NCI-H1417 treated with DMSO at 0.1 percent for 48 hours (cell line): ENCODE measurements around the gene DNAJB13.
"Not testable (repeated sequence)": the region's sequence is repeated elsewhere in the genome, so short reads cannot be mapped to it uniquely, and the experiment has no call there.

Experiments used
- DNase-seq: peaks from one replicate; lab custom pipeline; 2025; lab: John Stamatoyannopoulos, UW

DNAJB13 gene, protein sequence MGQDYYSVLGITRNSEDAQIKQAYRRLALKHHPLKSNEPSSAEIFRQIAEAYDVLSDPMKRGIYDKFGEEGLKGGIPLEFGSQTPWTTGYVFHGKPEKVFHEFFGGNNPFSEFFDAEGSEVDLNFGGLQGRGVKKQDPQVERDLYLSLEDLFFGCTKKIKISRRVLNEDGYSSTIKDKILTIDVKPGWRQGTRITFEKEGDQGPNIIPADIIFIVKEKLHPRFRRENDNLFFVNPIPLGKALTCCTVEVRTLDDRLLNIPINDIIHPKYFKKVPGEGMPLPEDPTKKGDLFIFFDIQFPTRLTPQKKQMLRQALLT

DNA sequence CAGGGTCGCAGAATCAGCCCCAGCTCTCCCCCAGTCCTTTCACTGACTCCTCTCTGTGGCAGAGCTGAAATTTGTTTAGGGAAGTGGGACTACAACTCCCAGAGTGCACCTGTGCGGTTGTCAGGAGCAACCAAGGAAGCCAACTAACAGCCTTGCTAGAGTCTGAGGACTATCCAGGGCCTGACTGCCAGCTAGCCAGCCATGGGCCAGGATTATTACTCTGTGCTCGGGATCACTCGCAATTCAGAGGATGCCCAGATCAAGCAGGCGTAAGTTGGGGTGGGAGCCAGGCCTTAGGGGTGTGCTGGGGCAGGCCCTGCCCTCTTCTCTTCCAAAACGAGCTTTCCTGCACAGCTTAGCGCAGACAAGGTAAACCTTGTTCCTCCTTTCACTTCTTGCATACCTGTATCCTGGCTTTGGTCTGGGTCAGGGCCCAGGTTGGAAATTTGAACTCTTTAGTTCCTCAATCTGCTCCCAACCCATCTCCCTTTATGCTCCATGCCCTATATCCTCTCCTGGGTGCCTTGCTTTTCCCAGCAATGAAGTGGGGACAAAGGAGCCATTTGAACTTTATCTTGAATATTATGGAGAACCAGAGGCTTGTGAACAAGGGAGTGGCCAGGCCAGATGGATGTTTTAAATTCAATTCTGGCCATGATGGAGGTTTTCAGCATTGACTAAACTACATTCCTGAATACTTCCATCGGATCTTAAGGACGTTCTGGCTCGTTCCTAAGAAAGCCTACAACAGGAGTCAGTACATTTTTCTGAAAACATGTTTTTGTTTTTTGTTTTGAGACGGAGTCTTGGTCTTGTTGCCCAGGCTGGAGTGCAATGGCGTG is at the start of gene DNAJB13:
DNAJB13 (plus strand) TSS at position 158 of the 842 bp plus-strand sequence; CDS start at position 202, 44 bp downstream.
- DNase-seq = no peak

DNA sequence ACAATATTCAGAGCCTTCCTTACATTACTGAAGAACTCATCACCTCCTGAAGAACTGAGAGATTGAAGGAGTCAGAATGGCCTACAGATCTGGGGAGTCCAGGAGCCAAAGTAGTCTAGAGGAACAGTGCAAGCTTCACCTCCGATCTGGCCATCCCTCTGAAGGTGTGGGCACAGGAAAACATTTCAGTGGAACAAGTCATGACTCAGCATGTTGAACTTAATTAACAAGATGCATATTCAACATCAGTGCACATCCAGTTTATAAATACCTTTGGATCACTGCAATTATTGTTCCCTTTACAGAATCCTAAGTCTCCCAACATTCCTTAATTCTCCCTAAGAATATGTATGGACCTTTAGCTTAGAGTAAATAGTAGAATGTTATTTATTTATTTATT is 48.5 kb upstream of the DNAJB13 start:
- DNase-seq = no peak

DNA sequence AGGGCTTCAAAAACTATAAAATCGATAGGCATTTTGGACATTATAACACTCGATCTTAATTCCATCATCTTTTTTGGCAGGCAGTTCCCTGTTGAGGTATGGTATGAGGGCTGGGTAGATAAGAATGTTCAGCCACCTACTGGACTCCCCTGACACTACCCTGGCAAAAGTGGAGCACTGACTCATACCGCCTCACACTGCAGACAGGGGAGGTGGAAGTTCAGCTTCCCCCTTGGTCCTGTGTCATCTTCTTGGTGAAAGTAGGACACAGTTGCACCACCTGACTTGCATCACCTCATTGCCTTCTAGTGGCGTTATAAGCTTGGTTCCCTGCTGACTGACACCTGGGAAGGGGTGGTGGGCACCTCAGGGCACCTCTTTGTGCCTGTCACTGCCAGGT is 43.6 kb upstream of the DNAJB13 start:
- DNase-seq = no peak

DNA sequence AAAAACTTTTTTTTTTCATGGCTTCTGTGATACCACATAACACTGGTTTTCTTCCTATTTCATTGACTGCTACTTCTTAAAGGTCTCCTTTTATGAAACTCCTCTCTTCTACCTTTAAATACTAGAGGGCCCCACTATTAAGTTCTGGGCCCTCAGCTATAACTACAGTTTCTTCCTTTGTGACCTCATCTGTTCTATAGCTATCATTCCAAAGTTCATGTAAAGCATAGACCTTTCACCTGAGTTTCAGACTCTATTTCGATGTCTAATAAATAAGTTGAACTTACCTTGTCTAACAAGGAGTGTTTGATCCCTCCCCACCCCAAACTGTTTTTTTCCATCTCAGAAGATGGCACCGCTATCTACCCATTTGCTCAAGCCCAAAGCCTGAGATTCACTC is 38.8 kb upstream of the DNAJB13 start:
- no peak for DNase-seq

DNA sequence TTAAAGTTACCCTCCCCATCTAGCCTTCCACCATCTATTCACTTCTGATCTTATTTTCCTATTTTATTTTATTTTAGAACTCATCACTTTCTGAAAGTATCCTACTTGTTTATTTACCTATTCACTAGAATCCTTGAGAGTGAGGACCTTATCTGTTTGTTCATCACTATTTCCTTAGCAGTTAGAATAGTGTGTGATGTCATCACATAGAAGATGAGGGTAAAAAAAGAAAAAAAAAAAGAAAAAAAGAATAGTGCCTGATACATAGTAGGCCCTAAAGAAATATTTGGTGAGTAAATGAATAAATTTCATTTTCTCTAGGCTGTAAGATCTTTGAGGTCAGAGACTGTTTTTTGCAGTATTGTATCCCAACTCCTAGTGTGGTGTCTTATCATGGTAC is 37.4 kb upstream of the DNAJB13 start:
- no peak for DNase-seq

DNA sequence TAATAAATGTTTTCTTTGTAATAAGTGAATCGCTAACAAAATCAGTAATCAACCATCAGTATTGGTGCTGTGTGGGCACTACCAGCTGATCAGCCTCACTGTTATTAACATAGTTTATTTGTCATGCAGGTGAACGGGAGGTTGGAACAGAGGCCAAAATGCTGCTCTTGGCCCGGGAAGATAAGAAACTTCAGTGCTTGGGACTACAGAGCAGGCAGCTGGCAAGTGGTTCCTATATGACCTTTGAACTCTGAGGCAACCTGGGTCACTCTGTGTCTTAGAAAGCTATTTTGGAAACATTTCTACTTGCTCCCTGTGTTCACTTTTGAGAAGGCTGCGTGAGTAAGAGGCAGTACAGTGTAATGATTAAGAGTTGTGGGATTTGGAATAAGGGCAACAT is 36.5 kb upstream of the DNAJB13 start:
- no peak for DNase-seq

DNA sequence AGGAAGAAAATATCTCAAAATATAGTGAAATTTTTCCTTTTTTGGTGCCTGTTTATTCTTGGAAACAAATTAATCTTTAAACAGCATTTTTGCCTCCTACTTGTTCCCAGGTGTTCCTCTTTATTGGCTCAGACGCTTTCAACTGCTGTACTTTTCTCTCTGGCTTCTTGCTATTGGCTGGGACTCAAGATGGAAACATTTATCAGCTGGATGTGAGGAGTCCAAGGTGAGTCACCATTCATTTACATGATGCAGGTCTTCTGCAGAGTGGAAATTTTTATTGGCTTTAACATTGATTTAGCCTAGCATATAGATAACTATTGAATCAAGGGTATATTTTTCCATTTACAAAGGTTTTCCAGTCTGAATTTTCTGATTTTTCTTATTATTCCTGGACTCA is 34.4 kb upstream of the DNAJB13 start:
- no peak for DNase-seq

DNA sequence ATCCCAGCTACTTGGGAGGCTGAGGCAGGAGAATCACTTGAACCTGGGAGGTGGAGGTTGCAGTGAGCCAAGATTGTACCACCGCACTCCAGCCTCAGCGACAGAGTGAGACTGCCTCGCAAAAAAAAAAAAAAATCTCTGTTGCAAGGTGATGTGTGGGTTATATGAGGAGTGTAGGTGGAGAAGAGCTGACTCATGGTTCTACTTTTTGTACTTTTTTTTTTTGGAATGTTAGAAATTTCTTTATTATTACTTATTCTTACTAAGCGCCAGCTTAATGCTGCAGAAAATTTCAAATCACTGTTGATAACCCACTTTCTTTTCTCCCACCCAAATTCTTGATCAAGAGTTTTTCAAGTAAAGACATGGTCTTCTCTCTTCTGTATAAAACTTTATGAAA is 29.6 kb upstream of the DNAJB13 start:
- DNase-seq = no peak

DNA sequence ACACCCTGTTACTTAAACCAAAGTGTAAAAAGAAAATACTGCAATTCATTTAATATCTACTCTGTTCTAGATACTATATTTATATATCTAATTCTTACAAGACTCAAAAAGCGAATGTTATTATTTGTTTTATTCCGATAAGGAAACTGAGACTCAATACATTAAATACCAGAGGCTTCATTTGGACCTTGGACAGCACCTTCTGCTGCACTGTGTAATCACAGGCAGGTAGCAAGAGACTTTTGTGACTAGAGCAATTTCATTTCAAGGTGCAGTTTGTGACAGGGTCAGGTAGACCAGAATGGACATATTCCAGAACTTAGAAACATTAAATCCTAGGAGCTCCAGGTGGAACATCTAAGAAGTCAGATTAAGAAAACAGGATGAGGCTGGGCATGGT is 21.4 kb upstream of the DNAJB13 start:
- no peak for DNase-seq

DNA sequence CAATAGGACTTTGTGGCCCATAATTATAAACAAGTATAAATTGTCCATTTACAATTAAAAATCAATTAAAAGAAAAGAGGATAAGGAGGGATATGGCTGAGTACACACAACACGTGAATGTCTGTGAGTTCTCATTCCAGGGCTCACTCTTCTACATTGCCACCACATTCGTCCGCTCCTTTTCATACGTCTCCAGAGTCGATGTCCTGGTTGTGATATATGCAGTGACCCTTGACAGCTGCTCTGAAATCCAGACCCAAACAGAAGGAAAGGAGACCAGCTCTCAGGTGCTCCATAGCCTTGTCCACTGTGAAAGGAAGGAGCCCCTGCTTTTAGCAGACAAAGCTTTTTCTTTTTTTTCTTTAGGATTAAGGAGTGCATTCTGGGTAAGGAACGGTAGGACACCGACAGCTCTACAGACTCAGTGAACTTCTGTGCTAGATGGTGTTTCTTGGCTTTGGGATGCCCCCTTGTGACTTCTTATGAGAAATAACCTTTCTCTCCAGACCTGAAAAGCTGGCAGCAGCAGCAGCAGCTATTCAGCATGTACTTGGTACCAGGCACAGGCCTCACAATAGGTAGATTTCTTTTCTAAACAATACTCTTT is 19.7 kb upstream of the DNAJB13 start:
- DNase-seq = peak; percentile 63

DNA sequence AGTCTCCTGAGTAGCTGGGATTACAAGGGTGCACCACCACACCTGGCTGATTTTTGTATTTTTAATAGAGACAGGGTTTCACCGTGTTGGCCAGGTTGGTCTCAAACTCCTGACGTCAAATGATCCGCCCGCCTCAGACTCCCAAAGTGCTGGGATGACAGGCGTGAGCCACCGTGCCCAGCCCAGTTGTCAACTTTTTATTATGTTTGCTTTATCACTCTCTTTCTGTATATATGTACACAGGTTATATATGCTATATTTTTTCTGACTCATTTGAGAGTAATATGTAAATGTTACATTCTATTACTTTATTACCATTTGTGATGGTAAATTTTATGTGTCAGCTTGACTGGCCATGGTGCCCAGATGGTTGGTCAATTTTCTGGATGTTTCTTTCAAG is 18.9 kb upstream of the DNAJB13 start:
- no peak for DNase-seq

DNA sequence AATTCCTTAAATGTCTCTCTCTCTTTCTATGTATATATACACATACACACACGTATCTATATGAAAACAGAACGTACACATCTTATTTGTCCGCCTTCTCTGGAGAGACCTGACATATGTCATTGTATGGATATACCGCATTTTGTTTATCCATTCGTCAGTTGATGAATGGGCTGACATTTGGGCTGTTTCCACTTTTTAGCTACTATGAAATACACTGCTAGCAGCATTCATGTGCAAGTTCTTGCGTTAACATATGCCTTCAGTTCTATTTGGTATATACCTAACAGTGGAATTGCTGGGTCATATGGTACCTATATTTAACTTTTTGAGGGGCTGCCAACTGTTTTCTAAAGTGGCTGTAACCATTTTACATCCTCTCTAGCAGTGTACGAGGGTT is 18.0 kb upstream of the DNAJB13 start:
- DNase-seq = no peak

DNA sequence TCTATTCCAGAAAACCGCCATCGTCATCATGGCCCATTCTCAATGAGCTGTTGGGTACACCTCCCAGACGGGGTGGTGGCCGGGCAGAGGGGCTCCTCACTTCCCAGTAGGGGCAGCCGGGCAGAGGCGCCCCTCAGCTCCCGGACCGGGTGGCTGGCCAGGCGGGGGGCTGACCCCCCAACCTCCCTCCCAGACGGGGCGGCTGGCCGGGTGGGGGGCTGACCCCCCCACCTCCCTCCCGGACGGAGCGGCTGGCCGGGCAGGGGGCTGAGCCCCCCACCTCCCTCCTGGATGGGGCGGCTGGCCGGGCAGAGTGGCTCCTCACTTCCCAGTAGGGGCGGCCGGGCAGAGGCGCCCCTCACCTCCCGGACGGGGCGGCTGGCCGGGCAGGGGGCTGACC is 14.8 kb upstream of the DNAJB13 start:
- not testable (repeated sequence) for DNase-seq

DNA sequence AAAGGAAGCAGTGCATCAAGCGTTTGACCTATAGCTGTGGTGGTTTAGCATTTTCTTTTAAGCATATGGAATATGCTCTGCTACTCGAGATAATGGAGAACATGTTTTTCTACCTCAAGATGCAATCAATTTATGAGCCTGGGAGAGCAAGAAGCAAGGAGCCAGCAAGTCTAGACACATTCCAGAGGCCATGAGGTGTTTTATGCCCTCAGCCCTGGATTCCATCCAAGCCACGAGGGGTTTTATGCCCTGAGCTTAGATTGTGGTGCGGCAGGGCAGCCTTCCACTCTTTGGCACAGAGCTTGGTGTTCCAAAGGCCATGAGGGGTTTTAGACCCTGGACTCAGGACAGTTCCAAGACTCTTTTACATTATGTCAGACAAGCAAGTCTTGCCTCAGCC is 11.7 kb upstream of the DNAJB13 start:
- DNase-seq = no peak

DNA sequence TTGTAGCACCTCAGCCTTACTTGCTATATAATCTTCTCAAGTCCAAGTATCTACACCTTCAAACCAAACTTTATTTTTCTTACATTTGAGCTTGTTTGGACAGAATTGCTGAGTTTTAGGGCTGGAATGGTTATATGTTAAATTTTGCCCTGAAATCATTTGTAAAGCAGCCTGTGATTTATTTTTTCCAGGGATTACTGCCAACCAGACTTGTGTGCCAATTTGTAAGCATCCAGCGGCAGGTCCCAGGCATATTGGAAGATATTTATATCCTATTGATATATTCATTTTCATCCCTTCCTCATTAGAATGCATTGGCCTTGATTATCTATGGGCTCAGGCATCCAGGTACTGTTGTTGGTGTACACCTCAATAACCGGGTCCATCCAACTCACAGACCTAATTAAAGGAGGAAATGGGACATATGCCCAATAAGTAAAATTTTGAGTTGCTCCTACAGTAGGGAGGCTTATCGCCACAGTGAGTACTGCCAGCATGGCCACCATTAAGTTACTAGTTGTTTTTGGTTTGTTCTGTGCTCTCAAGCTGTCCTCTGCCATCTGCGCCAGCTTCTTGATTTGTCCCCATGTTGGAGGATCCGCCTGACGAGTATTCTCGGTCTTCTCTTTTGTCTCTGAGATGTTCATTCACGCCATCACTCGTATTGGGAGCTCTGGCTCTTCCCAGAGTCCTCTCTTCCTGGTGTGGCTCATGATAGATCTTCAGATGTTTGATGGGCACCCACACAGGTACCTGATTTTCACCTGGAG is 9.8 kb upstream of the DNAJB13 start:
- DNase-seq = no peak

DNA sequence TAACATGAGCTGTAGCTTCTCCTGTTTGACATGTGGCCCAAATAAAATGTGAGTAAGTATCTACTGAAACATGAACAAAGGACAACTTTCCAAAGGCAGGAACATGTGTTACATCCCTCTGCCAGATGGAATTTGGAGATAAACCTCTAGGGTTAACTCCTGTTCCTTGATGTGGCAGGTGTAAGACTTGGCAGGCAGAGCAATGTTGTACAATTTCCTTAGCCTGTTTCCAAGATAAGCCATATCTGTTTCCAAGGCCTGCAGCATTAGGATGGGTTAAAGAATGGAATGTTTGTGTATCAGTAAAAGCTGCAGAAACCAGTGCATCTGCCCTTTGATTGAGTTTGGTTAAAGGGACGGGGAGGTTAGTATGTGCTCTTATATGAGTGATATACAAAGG is 8.8 kb upstream of the DNAJB13 start:
- DNase-seq = no peak

DNA sequence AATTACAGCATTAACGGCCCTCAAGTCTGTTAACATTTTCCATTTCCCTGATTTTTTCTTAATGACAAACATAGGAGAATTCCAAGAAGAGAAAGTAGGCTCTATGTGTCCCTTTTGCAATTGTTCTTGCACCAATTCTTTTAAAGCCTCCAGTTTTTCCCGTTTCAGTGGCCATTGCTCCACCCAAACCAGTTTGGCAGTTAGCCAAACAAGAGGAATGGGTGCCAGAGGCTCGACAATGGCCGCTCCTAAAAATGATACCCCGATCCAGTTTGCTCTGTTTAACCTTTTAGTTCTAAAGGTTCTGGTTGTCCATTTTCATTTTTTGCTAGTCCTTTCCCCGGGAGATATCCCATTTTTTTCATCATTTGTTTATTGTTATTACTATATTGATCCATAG is 6.7 kb upstream of the DNAJB13 start:
- DNase-seq = no peak

DNA sequence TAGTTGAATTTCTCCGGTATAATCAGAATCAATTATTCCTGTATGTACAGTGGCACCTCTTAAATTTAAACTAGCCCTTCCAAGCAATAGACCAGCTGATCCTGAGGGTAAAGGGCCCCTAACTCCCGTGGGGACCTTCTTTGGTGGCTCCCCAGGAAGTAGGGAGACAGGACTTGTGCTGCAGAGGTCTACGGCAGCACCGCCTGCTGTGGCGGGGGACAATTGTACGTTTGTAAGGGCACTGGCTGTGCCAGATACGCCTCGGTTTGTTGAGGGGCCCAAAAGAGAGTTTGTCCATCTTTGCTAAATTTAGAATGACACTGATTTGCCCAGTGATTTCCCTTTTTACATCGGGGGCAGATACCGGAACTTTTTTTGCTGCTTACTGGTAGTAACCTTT is 5.9 kb upstream of the DNAJB13 start:
- DNase-seq = no peak

DNA sequence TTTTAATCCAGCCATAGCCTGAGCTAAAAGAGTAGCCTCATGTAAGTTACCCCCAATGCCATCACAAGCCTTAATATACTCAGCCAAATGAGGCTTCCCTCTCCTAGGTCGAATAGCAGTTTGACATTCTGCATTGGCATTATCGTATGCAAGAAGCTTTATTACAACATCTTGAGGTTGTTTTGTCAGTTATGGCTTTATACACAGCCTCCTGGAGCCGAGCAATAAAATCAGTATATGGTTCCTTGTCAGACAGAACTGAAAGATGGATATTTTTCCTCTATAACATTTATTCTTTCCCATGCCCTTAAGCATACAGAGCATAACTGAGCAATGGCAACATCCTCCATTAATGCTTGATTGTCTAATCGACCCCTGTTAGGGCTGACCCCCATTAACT is 5.4 kb upstream of the DNAJB13 start:
- no peak for DNase-seq

DNA sequence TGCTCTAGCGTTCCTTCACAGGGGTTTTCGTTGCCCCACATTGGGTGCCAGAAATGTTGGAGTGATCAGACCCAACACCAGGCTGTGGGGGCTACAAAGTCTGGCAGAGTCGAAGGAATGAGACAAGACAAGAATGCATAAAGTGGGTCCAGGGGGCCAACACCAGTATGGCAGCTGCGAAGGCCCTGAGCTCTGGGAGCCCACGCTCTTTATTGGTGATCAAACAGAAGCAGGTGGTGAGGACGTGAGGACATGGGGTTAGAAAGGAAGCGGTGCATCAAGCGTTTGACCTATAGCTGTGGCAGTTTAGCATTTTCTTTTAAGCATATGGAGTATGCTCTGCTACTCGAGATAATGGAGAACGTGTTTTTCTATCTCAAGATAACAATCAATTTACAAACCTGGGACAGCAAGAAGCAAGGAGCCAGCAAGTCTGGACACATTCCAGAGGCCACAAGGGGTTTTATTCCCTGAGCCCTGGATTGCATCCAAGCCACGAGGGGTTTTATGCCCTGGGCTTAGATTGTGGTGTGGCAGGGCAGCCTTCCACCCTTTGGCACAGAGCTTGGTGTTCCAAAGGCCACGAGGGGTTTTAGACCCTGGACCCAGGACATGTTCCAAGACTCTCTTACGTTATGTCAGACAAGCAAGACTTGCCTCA is 3.9 kb upstream of the DNAJB13 start:
- DNase-seq = no peak

DNA sequence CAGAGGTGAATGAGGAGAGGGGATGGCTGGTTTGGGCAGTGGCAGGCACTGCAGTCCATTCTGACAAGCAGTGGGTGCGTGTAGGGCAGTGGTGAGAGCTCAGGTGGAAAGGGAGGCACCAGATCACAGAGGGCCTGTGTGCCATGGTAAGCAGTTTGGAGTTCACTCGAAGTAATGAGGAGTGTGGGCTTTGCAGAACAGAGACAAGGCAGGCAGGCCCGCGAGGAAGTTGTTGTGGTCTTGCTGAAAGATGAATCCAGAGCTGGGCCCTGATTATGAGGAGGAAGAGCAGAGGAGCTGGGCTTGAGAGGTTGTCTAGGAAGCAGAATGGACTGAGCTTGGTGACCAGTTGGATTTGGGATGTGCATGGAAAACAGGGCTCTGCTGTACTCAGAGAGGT is 1.6 kb upstream of the DNAJB13 start:
- DNase-seq = no peak

DNA sequence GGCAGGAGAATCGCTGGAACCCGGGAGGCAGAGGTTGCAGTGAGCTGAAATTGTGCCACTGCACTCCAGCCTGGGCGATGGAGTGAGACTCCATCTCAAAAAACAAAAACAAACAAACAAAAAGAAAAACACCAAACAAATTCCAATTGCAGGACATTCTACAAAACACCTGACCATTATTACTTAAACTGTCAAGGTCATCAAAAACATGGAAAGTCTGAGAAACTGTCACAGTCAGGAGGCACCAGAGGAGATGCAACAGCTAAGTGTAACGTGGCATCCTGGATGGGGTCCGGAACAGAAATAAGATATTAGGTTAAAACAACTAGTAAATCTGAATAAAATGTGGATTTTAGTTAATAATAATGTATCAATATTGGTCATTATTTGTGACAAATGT is 914 bp upstream of the DNAJB13 start:
- DNase-seq = no peak
